Measurements from ENCODE around the gene CIAO2B.

DNA sequence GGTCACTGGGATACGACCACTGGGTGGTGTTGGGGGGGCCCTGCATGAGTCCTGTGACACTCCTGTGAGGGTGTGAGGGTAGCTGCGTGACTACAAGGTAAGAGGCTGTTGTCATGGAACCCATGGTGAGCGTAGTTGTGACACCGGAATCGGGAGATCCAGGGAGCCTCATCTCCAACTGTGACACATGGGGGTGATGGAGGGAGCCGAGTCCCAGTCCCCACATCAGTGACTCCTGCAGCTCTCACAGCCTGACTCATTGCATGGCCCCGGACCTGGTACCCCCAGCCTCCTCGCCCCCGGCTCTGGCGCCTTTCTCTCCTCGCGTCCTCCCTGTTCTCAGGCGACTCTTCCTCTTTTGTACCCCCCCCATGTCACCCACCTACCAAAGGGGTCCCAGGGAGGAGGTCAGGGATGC, 29.8 kb downstream of the CIAO2B start:
- TF ChIP-seq, protein P1, sequence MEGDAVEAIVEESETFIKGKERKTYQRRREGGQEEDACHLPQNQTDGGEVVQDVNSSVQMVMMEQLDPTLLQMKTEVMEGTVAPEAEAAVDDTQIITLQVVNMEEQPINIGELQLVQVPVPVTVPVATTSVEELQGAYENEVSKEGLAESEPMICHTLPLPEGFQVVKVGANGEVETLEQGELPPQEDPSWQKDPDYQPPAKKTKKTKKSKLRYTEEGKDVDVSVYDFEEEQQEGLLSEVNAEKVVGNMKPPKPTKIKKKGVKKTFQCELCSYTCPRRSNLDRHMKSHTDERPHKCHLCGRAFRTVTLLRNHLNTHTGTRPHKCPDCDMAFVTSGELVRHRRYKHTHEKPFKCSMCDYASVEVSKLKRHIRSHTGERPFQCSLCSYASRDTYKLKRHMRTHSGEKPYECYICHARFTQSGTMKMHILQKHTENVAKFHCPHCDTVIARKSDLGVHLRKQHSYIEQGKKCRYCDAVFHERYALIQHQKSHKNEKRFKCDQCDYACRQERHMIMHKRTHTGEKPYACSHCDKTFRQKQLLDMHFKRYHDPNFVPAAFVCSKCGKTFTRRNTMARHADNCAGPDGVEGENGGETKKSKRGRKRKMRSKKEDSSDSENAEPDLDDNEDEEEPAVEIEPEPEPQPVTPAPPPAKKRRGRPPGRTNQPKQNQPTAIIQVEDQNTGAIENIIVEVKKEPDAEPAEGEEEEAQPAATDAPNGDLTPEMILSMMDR (IDR thresholded peaks at IDR 0.05; ENCODE audit: low read depth, low read length, missing input control): no peak
- TF ChIP-seq, protein P2, sequence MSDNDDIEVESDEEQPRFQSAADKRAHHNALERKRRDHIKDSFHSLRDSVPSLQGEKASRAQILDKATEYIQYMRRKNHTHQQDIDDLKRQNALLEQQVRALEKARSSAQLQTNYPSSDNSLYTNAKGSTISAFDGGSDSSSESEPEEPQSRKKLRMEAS (IDR thresholded peaks at IDR 0.05): no peak
- TF ChIP-seq, protein P3, sequence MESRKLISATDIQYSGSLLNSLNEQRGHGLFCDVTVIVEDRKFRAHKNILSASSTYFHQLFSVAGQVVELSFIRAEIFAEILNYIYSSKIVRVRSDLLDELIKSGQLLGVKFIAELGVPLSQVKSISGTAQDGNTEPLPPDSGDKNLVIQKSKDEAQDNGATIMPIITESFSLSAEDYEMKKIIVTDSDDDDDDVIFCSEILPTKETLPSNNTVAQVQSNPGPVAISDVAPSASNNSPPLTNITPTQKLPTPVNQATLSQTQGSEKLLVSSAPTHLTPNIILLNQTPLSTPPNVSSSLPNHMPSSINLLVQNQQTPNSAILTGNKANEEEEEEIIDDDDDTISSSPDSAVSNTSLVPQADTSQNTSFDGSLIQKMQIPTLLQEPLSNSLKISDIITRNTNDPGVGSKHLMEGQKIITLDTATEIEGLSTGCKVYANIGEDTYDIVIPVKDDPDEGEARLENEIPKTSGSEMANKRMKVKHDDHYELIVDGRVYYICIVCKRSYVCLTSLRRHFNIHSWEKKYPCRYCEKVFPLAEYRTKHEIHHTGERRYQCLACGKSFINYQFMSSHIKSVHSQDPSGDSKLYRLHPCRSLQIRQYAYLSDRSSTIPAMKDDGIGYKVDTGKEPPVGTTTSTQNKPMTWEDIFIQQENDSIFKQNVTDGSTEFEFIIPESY (IDR thresholded peaks at IDR 0.05): no peak
- TF ChIP-seq RAD21 (IDR thresholded peaks at IDR 0.05) (no peak), RXRA (IDR thresholded peaks at IDR 0.05) (no peak), EGR1 (IDR thresholded peaks at IDR 0.05; ENCODE audit: low read depth in 2 of 2) (no peak), TAF1 (conservative IDR thresholded peaks at IDR 0.05) (no peak), FOXA1 (IDR thresholded peaks at IDR 0.05) (no peak), GABPA (IDR thresholded peaks at IDR 0.05 in 1 of 2, conservative IDR thresholded peaks at IDR 0.05 in 1 of 2) (no peak)

All from liver (tissue), 3 donors.